Hematopoietic multipotent progenitor cell treated with erythropoietin and hydrocortisone succinate and interleukin-3 and kit ligand, for 15 days (in vitro differentiated cells): ENCODE data around the gene SMARCE1.

Source experiments
- DNase-seq: peaks from one replicate; pipeline ENCODE4 v3.0.0-alpha.2; 2015; ENCODE audit warnings: low spot score

Gene SMARCE1

DNA sequence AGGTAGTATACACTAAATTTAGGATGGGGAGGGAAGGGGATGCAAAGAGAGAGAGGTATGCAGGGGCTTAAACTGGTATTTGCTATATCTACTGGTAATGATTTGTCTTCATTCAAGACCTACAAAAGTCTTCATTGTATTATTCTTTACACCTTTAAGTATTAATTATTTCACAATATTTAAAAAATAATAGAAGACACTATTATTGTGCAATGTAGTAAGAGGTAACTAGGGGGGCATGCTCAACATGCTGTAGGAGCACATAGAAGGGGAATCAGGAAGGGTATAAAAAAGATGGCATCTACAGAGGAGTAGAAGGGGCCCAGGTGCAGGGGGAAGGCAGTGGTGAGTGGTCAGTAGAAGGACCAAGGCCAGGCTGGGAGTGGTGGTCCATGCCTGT lies 67.5 kb downstream of the SMARCE1 start:
- no peak for DNase-seq

- DNase-seq, result no peak
Observed at GRCh38 chr17:40579471-40579870, 68.1 kb downstream of the SMARCE1 start.

GRCh38 chr17:40577611-40578065 lies 70.0 kb downstream of the SMARCE1 start:
- DNase-seq, result no peak

DNA sequence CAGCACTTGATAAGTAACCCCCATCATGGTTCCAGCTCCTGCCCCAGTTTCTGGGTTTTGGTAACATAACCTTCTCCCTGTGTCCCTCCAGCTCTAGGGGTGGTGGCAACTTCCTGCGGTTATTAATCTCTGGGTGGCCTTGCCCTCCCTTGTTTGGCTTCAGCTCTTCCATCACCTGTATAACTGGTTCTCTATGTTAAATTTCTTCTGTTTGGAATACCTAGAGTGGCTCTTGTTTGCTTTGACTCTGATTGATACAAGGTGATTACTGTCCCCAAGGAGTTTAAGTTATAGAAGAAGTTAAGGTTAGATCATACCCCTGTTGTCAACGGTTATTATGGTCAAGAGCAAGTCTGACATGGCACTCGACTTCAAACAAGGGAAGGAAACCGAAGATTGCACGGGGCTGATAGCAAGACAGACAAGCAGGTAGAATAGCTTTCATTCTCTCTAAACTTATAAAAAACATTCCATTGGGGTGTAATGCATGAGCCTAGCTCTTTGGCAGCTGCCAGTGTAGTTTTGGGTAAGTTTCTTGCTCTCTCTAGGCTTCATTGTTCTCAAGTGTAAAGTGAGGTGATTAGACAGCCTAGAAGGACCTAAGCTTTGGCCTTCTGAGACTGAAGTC lies 71.4 kb downstream of the SMARCE1 start:
- no peak for DNase-seq
